ENCODE data around the gene ANKRD11.
"Not testable (repeated sequence)": the region's sequence is repeated elsewhere in the genome, so short reads cannot be mapped to it uniquely, and the experiment has no call there.

Gene ANKRD11

DNA sequence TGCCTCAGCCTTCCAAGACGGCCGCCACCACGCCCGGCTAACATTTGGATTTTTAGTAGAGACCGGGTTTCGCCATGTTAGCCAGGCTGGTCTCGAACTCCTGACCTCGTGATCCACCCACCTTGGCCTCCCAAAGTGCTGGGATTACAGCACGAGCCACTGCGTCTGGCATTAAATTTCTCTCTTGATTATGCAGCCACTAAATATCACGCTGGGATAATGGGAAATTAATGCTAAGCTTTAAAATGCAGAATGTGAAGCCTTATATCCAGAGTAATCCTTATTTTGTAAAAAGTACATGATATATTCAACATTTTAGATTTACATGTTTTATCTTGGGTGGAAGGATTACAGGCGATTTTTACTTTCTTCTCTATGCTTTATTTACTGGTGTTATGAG, 89.2 kb downstream of the ANKRD11 start:
- DNase-seq, result no peak

DNA sequence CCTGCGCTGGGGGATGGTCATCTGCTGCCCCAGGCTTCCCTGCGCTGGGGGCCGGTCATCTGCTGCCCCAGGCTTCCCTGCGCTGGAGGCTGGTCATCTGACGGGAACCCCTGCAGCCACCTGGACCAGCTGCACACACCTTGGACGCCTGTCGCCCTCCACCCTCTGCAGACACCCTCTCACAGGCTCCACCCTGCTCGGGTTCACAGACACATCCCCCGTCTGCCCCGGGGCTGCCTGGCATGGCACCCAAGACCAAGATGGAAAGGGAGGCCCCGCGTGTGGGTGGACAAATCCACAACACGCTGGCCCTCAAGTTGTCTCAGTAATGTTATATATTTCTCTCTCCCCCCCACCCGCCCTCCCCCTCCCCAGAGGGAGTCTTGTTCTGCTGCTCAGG, 89.6 kb downstream of the ANKRD11 start:
- no peak for DNase-seq

DNA sequence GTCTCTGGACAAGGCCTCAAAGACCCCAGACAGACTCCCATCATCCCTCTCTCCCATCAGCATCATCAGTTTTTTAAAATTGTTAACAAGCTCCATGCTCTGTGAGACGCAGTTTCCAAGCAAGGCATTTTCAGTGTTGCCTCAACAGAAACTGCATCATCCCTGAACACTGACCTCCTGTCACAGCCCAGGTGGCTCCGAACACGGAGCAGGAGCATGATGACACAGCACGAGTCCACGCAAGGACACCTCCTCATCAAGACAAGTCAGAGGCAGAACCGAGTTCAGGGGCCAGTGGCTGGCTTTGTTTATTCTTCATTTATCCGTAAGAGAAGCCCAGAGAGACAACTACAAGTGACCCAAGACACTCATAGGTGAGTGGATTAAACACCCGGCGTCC, 91.4 kb downstream of the ANKRD11 start:
- no peak for DNase-seq

DNA sequence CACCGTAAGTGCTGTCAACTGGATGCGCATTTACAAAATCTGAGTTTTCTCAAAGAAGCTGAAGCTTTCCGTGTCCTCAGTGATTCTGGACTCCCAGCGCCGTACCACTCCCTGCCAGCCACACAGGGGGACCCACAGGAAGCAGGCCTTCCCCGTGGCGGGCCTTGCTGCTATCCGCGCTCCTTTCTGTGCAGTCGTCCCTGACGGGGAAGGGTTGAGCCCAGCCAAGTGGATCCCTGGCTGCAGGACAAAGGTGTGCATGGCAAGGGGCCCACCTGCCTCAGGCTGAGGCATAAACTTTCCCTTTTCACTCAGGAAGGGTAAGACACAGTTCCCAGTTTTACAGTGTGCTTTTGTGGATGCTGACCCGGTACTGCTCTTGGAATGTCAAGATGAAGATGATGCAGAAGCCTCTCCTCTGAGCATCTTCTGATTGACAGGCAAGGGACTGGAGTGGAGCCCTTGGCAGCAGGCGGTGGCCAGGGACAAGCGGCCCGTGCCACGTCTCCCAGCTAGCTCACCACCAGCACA, 93.0 kb downstream of the ANKRD11 start:
- no peak for DNase-seq

DNA sequence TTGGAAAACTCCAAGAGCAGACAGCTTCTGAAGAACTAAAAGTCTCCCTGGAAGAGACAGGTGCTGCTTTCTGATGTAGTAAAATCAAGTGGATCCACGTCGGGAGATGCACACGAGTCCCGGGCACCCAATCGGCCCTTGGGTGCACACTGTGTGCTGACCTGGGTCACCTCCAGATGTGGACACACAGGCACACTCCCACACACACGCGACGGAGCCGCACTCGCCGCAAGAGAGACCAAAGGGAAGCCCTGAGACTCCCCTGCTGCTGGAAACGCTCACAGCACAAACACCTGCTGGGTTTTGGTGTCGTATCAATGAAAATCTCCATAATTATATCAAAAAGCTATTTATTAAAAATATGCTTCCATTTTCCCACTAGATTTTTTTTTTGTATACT, 94.2 kb downstream of the ANKRD11 start:
- DNase-seq, result no peak

DNA sequence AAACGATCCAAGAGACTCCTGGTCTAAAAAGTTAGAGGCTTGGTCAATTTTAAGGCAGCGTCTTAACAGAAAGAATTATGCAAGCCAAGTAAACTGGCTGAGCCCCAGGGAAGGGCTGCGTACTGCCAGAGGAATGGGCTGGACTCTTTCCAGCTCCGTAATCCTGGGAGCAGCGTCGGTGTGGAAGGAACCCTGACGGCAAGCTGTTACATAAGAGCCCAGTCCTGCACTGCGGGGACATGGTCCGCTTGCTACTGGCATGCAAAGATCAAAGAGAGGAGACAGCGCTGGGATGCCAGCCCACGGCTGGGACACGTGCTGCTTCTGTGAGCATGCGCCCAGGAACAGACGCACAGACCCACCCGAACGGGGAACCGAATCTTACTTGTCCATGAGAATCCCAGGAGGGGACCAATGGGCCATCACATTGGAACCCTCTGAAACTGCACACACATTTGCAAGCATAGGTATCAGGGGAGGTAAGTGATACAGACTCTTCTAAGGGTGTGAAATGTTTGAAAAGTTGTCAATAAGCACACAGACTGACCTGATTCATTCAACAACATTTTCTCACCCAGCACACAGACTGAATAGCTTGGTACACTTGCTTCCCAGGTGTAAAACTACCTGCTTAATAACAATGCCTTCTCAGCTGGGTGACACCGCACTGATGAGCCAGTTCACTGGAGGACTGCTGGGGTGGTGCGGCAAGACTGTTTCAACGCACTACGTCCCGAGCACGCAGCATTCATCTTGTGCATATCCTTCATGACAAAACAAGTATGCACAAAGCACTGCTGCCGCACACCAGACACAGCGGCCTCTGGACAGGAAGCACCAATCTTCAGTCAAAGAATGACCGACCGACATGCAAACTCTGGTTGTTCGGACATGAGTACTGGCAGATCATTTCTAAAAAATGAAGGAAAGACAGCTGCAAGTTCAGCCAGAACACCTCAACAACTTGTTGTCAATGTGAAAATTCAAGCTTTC, 94.9 kb downstream of the ANKRD11 start:
- DNase-seq, result no peak

DNA sequence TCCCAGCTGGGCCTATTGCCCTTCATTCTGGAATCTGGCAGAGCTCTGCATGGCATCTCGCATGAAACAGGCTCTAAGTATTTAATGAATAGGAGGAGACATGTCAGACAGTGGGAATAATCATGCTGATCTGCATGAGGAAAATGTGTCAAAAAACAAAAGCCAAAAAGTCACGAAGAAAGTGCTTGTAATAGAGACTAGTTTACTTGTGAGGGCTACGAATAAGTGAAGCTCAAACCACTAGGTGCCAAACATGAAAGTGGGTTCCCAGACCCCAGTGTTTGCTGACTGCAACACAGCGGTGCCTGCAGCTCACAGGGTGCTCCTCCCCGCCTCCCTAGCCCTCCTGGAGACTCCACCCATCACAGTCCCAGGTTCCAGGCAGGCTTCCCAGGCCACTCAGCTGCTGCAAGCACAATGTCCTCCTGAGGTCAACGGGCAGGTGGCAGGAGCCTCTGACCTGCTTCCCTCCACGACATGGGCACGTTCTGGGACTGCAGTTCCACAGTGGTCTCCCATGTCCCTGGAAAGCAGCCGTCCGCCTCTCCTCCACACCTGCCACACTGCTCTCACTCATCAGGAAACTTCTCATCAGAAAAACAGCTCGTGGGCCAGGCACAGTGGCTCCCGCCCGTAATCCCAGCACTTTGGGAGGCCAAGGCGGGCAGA, 96.5 kb downstream of the ANKRD11 start:
- no peak for DNase-seq

DNA sequence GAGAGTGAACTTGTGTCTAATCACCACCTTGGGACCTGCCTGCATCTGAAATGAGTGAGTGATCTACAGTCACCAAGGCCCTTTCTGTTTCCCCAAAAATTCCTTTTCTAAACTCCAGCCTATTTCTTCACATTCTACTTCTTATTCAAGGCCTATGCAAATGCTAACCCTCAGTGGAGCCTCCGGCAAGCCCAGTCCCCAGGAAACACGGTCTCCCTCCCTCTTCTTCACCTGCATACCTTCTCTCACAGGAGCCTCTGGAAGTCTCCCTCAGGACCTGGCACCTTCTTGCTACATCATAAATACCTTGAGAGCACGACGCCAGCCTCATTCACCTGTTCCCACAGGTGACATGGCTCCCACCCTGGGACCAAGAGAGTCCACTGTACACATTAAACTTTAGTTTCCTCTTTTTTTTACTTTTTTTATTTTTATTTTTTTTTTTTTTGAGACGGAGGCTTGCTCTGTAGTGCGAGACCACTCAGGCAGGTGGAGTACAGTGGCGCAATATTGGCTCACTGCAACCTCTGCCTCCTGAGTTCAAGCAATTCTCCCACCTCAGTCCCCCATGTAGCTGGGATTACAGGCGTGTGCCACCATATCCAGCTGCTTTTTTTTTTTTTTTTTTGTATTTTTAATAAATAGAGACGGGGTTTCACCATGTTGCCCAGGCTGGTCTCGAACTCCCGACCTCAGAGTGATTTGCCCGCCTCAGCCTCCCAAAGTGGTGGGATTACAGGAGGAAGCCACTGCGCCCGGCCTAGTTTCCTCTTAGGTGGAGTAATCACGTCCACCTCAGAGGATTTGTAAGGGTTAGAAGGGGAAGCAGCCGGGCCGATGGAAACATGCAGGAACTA, 97.3 kb downstream of the ANKRD11 start:
- DNase-seq, result no peak

DNA sequence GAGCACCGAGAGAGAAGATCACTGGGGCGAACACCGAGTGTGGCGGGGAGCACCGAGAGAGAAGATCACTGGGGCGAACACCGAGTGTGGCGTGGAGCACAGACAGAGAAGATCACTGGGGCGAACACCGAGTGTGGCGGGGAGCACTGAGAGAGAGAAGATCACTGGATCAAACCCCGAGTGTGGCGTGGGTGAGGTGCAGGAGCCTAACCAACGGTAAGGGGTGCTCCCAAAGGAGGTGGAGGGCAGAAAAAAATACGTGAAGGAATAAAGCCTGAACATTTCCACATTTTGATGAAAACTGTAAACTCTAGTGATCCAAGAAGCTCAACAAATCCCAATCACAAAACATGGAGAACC, 100.2 kb downstream of the ANKRD11 start:
- DNase-seq, result not testable (repeated sequence)

DNA sequence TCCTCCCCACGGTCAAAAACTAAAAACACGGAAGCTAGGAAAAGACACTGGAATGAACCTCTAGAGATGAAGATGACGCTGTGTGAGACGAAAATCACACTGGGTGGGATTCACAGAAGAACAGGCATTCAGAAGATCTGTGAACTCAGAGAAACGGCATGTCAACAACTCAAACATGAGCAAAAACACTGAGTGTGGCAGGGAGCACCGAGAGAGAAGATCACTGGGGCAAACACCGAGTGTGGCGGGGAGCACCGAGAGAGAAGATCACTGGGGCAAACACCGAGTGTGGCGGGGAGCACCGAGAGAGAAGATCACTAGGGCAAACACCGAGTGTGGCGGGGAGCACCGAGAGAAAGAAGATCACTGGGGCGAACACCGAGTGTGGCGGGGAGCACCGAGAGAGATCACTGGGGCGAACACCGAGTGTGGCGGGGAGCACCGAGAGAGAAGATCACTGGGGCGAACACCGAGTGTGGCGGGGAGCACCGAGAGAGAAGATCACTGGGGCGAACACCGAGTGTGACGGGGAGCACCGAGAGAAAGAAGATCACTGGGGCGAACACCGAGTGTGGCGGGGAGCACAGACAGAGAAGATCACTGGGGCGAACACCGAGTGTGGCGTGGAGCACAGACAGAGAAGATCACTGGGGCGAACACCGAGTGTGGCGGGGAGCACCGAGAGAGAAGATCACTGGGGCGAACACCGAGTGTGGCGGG, 100.7 kb downstream of the ANKRD11 start:
- not testable (repeated sequence) for DNase-seq

DNA sequence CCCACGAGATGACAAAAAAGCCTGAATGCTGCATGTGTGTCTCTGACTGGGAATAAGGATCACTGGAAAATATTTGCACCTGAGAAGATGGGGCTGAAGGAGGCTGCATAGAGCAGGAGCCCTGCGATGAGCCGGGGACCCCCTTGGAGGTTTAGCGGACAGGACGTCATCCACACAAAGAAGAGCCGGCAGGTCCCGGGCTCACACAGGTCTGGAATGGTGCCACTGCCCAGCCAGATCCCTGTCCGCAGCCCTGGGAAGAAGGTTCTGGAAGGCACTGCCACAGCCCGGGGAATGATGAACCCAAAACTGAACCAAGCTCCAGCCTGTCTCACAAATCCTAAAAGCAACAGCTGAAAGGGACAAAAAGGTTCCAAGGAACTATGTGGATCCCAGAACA, 101.8 kb downstream of the ANKRD11 start:
- no peak for DNase-seq

DNA sequence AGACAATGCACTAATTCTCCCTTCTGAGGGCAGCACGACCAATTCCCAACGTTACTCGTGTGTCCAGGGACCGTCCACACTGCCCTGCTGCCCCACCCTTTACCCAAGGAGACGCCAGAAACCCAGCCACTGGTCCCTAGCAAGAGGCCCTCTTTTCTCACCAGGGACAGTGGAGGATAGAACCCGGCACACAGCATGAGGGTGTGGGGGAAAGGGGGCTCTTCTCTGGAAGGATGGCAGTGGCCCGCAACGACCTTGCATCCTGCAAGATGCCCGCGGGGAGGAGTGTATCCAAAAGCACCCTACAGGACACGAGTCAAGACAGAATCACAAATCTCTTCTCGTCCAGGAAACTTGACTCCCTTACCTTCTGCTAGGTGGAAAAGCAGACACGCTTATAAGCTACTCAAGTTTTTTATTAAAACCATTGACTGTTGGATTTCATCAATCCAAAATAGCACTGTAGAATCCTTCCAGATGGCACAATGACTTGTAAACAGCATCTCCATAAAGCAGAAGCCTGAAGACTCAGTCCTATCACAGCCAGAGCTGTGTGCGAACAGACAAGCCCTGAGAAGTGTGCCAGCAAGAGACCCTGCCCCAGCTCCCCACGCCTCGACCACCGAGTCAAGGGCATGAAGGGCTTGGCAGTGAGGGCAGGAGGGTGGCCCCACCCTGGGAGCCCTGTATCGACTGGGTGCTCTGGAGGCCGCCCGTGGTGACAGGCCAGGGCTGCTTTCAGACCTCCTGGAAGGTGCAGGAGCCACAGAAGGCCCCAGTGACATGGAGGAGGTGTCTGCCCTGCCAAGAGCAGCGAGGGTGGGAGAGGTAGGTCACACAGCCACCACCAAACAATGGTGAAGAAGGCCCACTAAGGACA, 103.8 kb downstream of the ANKRD11 start:
- DNase-seq, result no peak

DNA sequence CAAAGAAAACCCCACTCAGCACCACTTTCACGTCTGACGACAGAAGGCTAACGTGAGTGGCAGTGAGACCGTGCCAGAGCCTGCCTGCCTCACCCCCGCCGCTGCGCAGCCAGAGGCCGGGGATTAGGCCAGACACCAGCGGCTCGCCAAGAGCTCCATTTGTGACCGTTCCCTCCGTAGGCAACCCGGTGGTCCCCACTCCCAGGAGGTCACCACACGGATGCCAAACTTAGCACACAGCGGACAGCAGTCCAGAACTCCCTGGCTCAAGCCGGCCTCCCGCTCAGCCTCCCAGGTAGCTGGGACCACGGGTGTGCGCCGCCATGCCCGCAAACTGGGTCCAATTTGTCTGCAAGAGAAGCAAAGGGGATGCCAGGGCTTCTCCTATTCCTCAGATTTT, 104.6 kb downstream of the ANKRD11 start:
- no peak for DNase-seq

DNA sequence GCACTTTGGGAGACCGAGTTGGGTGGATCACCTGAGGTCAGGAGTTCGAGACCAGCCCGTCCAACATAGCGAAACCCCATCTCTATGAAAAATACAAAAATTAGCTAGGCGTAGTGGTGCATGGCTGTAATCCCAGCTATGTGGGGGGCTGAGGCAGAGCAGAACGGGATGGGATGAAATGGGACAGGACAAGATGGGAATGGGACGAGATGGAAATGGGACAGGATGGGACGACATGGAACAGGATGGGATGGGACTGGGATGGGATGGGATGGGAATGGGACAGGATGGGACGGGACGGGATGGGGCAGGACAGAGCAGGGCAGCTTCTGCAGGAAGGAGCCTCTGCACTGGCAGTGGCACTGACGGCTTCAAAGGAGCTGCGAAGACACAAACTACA, 106.1 kb downstream of the ANKRD11 start:
- no peak for DNase-seq

DNA sequence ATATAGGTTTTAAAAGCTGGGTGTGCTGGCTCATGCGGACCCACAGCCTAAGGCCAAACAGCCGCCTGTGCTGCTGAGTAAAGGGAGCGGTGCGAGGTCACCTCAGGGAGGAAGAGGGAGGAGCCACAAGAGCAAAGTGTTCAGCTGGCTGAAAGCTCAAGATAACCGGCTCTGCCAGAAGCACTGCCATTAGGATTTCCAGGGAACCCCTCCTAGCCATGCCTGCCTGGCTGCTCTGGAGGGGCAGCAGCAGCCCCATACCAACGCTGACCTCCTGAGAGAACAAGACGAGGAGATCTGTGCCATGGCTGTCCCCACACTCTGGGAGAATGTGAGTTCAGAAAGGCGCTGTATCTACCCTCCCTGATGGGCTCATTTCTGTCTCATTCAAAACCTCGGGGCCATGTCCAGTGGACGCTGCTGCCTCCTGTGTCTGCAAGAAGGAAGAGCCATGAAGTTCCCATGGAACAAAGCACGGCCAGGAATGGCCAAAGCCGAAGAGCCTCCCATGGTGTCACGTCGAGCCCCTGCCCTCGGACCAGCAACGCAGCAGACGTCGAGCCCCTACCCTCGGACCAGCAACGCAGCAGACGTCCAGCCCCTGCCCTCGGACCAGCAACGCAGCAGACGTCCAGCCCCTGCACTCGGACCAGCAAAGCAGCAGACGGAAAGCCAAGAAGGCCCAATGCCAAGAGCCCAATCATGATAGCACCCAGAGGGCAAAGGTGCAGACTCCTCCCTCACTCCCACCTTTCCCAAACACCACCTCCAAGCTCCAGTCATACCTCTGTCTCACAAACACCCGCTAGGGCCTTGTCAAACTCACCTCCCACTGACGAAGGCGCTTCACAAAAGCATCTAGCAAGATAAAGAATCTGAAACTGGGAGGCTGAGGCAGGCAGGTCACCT, 107.0 kb downstream of the ANKRD11 start:
- DNase-seq, result peak; percentile 34

DNA sequence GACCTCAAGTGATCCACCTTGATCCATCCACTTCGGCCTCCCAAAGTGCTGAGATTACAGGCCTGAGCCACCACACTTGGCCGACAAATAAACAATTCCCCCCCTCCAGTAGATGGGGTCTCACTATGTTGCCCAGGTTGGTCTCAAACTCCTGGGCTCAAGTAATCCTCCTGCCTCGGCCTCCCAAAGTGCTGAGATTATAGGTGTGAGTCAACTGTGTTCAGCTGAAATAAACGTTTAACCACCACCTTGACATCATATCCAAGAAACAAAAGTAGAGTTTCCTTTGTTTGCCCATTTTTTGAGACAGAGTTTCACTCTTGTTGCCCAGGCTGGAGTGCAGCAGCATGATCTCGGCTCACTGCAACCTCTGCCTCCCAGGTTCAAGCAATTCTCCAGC, 107.8 kb downstream of the ANKRD11 start:
- not testable (repeated sequence) for DNase-seq

DNA sequence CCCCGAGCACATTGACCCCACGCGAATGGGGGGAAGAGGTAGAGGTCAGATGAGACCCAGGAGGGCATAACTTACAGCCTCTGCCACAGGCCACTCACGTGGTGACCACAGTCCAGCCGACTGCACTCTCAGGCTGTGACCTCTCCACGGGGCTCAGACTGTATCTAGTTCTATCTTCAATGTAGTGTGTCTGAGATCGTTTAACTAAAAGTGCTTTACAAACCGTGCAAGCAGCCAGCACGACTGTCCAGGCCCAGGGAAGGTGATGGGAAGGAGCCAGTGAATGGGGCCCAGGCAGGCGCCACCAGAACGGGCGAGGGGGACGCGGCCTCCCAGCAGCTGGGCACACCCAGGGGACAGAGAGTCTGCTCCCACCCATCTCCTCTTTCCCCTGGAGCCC, 108.6 kb downstream of the ANKRD11 start:
- no peak for DNase-seq

DNA sequence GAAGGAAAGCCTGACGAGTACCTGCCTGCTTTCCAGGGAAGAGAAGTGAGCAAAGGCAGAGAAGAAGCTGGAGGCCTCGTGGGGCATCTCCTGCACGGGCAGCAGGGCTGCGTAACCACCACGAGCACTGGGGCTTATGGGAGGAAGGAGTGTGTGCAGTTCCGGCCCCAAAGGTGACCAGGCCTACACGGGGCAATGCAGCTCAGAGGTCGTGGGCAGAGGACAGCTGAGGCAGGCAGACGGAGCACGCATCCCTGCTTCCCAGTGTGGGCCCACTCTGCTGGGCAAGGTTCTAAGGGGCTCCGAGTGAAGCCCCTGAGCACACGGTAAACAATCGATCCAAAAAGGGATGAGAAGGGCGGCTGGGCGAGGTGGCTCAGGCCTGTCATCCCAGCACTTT, 109.7 kb downstream of the ANKRD11 start:
- no peak for DNase-seq

DNA sequence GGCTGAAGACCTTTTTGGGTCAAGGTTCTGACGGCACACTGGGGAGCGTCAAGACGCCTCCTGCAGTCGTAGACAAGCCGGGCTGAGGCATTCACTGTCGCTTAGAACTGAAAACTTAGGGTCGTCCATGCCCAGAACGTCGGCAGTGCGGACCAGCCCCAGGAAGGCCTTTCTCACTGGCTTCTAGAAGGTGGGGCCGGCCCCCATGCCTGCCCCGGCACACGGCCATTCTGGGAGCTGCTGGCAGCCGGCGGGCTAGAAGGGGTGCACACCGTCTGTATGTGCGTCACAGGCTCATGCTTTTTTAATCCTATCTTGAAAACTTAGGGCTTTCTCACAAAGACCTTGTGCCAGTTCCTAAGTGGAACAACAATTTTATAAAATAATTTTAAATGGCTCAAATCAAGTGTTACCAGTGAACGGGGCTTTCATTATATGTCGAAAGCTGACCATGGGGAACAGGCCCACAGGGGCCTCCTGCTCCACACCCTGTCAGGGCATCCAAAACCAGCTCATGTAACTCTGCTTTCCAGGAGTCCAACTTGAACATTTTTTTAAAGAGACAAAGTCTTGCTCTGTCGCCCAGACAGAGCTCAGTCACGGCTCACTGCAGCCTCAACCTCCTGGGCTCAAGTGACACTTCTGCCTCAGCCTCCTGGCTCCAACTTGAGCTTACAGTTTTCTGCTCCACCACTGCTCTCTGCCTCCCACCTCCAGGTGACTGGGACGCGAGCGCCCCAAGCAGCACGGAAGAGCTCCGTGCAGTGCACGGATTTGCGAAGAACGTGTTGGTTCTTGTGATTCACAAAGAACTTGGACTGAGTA, 111.2 kb downstream of the ANKRD11 start:
- no peak for DNase-seq

Data from stimulated activated CD4-positive, alpha-beta T cell treated with anti-CD3 and anti-CD28 coated beads, Interleukin-15, amount 100 ng/mL, for 24 hours (primary cell).